ENCODE data around the gene GPR153.

DNA sequence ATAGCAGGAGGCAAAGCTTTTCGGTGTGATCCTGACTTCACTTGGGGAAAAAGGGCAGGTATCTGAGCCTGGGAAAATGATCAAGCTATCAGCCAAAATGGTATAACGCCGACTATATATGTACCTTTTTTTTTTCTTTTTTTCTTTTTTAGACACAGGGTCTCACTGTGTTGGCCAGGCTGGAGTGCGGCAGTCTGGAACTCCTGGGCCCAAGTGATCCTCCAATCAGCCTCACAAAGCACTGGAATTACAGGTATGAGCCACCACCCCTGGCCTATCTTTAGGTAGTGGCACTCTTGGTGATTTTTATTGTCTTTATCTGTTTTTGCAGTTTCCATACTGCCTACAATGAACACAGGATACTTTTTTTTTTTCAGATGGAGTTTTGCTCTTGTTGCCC is 23.8 kb downstream of the GPR153 start:
- TF ChIP-seq, protein P1, sequence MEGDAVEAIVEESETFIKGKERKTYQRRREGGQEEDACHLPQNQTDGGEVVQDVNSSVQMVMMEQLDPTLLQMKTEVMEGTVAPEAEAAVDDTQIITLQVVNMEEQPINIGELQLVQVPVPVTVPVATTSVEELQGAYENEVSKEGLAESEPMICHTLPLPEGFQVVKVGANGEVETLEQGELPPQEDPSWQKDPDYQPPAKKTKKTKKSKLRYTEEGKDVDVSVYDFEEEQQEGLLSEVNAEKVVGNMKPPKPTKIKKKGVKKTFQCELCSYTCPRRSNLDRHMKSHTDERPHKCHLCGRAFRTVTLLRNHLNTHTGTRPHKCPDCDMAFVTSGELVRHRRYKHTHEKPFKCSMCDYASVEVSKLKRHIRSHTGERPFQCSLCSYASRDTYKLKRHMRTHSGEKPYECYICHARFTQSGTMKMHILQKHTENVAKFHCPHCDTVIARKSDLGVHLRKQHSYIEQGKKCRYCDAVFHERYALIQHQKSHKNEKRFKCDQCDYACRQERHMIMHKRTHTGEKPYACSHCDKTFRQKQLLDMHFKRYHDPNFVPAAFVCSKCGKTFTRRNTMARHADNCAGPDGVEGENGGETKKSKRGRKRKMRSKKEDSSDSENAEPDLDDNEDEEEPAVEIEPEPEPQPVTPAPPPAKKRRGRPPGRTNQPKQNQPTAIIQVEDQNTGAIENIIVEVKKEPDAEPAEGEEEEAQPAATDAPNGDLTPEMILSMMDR (conservative IDR thresholded peaks at IDR 0.05 in 1 of 2, IDR thresholded peaks at IDR 0.05 in 1 of 2; ENCODE audit: low read depth in 1 of 2, low read length in 2 of 2), result no peak
- TF ChIP-seq EZH2 (IDR thresholded peaks at IDR 0.05; ENCODE audit: low read length, missing control alignments), result no peak
